Mesodermal cell (in vitro differentiated cells): Measurements from ENCODE around the gene CFLAR.

ENCODE experiments used
- H3K27ac ChIP-seq: 2 replicates; pipeline ENCODE4 v1.7.0; 2013; ENCODE audit warnings: mild to moderate bottlenecking, low read depth, low read length, moderate library complexity; ENCODE audit not compliant: severe bottlenecking
- H3K36me3 ChIP-seq: 2 replicates; pipeline ENCODE4 v1.7.1; 2013; ENCODE audit warnings: mild to moderate bottlenecking, low read length, moderate library complexity; ENCODE audit not compliant: control insufficient read depth, insufficient read depth
- H3K4me1 ChIP-seq: one replicate; pipeline ENCODE4 v1.7.1; 2013; ENCODE audit warnings: mild to moderate bottlenecking, low read length; ENCODE audit not compliant: insufficient read depth, control insufficient read depth, poor library complexity, severe bottlenecking
- H3K4me3 ChIP-seq: 2 replicates; pipeline ENCODE4 v1.7.0; 2013; ENCODE audit warnings: low read length, control low read depth, mild to moderate bottlenecking; ENCODE audit not compliant: insufficient read depth, poor library complexity, severe bottlenecking; ENCODE audit errors: extremely low read depth
- H3K9me3 ChIP-seq: 2 replicates; pipeline ENCODE4 v1.7.1; 2013; ENCODE audit warnings: mild to moderate bottlenecking, low read length, moderate library complexity; ENCODE audit not compliant: control insufficient read depth
- WGBS, 2 experiments: methylation state at CpG; one replicate each; pipeline ENCODE4 v1.1.5; 2013; ENCODE audit warnings: missing lambda C conversion rate in 2 of 2; ENCODE audit not compliant: insufficient coverage in 2 of 2; 5-methylcytosine and 5-hydroxymethylcytosine counted together

The CFLAR gene

GRCh38 chr2:201150454-201151020 lies 34.6 kb downstream of the CFLAR start:
- H3K4me1 ChIP-seq, result peaks cover 28% of the 10 kb centered on the region
- no peak overlapping the region for H3K4me3 ChIP-seq

GRCh38 chr2:201151127-201151981 lies 35.4 kb downstream of the CFLAR start:
- no peak overlapping the region for H3K4me3 ChIP-seq
- H3K36me3 ChIP-seq, result peaks cover 42% of the 10 kb centered on the region
- WGBS, 2 experiments, result 82 to 88% methylated on average over 4 to 5 of the region's 8 CpGs
- peaks cover 28% of the 10 kb centered on the region for H3K4me1 ChIP-seq
- peak overlapping the region; percentile 94 for H3K27ac ChIP-seq
- no peaks in the 10 kb centered on the region for H3K9me3 ChIP-seq

More at GRCh38 chr2:201150454-201151020, 34.6 kb downstream of the CFLAR start:
- Histone ChIP-seq H3K27ac (peak overlapping the region; percentile 94), H3K9me3 (no peaks in the 10 kb centered on the region), H3K36me3 (peaks cover 39% of the 10 kb centered on the region)
- 83 to 90% methylated on average over 3 of the region's 3 CpGs for WGBS, 2 experiments

- Histone ChIP-seq H3K9me3 (no peaks in the 10 kb centered on the region), H3K4me3 (no peak overlapping the region), H3K4me1 (peaks cover 28% of the 10 kb centered on the region), H3K27ac (peak overlapping the region; percentile 18), H3K36me3 (peaks cover 36% of the 10 kb centered on the region)
- 100% methylated on average over 1 of the region's 1 CpG for WGBS, 2 experiments
Measured at GRCh38 chr2:201152517-201152916, 36.6 kb downstream of the CFLAR start.

- Histone ChIP-seq H3K9me3 (no peaks in the 10 kb centered on the region), H3K4me3 (no peak overlapping the region), H3K36me3 (peaks cover 36% of the 10 kb centered on the region), H3K4me1 (peaks cover 33% of the 10 kb centered on the region), H3K27ac (no peak overlapping the region)
- WGBS, 2 experiments, result 96 to 100% methylated on average over 1 to 3 of the region's 6 CpGs
Measured at GRCh38 chr2:201152999-201153815, 37.2 kb downstream of the CFLAR start.

GRCh38 chr2:201154615-201155399 lies 38.8 kb downstream of the CFLAR start:
- WGBS, 2 experiments, result 94 to 95% methylated on average over 5 to 8 of the region's 9 CpGs
- Histone ChIP-seq H3K36me3 (peaks cover 41% of the 10 kb centered on the region), H3K4me1 (peaks cover 24% of the 10 kb centered on the region), H3K27ac (no peak overlapping the region), H3K9me3 (no peaks in the 10 kb centered on the region), H3K4me3 (no peak overlapping the region)

GRCh38 chr2:201156036-201156435 lies 40.1 kb downstream of the CFLAR start:
- H3K4me3 ChIP-seq, result no peak overlapping the region
- 93 to 95% methylated on average over 3 to 4 of the region's 6 CpGs for WGBS, 2 experiments
- H3K4me1 ChIP-seq, result peaks cover 12% of the 10 kb centered on the region
- H3K9me3 ChIP-seq, result no peaks in the 10 kb centered on the region
- H3K27ac ChIP-seq, result no peak overlapping the region
- H3K36me3 ChIP-seq, result peaks cover 53% of the 10 kb centered on the region

GRCh38 chr2:201156640-201157039 lies 40.7 kb downstream of the CFLAR start:
- no CpG with 5 or more reads among the region's 1 CpG for WGBS, 2 experiments
- no peak overlapping the region for H3K4me3 ChIP-seq
- H3K4me1 ChIP-seq, result peaks cover 11% of the 10 kb centered on the region
- no peaks in the 10 kb centered on the region for H3K9me3 ChIP-seq
- H3K36me3 ChIP-seq, result peaks cover 54% of the 10 kb centered on the region
- H3K27ac ChIP-seq, result no peak overlapping the region

- no peak overlapping the region for H3K4me3 ChIP-seq
- peaks cover 11% of the 10 kb centered on the region for H3K4me1 ChIP-seq
- peaks cover 56% of the 10 kb centered on the region for H3K36me3 ChIP-seq
- 91 to 100% methylated on average over 3 of the region's 4 CpGs for WGBS, 2 experiments
- no peaks in the 10 kb centered on the region for H3K9me3 ChIP-seq
- peak overlapping the region; percentile 86 for H3K27ac ChIP-seq
Measured at GRCh38 chr2:201157694-201158093, 41.7 kb downstream of the CFLAR start.

GRCh38 chr2:201158111-201158929 lies 42.4 kb downstream of the CFLAR start:
- H3K27ac ChIP-seq, result peak overlapping the region; percentile 86

More at GRCh38 chr2:201158111-201158929, 42.4 kb downstream of the CFLAR start:
- H3K9me3 ChIP-seq, result no peaks in the 10 kb centered on the region
- H3K36me3 ChIP-seq, result peaks cover 56% of the 10 kb centered on the region
- peaks cover 11% of the 10 kb centered on the region for H3K4me1 ChIP-seq
- H3K4me3 ChIP-seq, result no peak overlapping the region
- 36% methylated on average over 2 of the region's 5 CpGs; no CpG with 5 or more reads in 1 of the 2 experiments for WGBS, 2 experiments
